Fibroblast of mammary gland (primary cell): Measurements from ENCODE around the gene SRP9.
A peak's percentile ranks its signal among the peaks of the same experiment; 100 is the strongest.
"Not testable (repeated sequence)": the region's sequence is repeated elsewhere in the genome, so short reads cannot be mapped to it uniquely, and the experiment has no call there.

Source experiments
- DNase-seq: peaks from one replicate; pipeline ENCODE4 v3.0.0-alpha.2; 2010; ENCODE audit warnings: low read depth
- H3K4me3 ChIP-seq: 2 replicates; pipeline ENCODE4 v1.5.1; 2011; ENCODE audit warnings: low read depth, mild to moderate bottlenecking, low read length, moderate library complexity; ENCODE audit not compliant: control insufficient read depth
- TF ChIP-seq, protein P1 (sequence below): conservative IDR thresholded peaks from 2 replicates; pipeline ENCODE4 v1.5.1; 2011; ENCODE audit warnings: low read depth, low read length, inconsistent platforms; ENCODE audit not compliant: control insufficient read depth, insufficient read depth

Gene SRP9

GRCh38 chr1:225774281-225775147 lies 3.1 kb upstream of the SRP9 start:
- no peak for DNase-seq
- TF ChIP-seq, protein P1, sequence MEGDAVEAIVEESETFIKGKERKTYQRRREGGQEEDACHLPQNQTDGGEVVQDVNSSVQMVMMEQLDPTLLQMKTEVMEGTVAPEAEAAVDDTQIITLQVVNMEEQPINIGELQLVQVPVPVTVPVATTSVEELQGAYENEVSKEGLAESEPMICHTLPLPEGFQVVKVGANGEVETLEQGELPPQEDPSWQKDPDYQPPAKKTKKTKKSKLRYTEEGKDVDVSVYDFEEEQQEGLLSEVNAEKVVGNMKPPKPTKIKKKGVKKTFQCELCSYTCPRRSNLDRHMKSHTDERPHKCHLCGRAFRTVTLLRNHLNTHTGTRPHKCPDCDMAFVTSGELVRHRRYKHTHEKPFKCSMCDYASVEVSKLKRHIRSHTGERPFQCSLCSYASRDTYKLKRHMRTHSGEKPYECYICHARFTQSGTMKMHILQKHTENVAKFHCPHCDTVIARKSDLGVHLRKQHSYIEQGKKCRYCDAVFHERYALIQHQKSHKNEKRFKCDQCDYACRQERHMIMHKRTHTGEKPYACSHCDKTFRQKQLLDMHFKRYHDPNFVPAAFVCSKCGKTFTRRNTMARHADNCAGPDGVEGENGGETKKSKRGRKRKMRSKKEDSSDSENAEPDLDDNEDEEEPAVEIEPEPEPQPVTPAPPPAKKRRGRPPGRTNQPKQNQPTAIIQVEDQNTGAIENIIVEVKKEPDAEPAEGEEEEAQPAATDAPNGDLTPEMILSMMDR = no peak
- no peak overlapping the region for H3K4me3 ChIP-seq

- no peak for DNase-seq
- TF ChIP-seq, protein P1 = no peak
- H3K4me3 ChIP-seq = no peak overlapping the region
Measured at GRCh38 chr1:225776294-225776693, 1.3 kb upstream of the SRP9 start.

GRCh38 chr1:225777058-225777582 lies 506 bp upstream of the SRP9 start:
- TF ChIP-seq, protein P1 = no peak
- peak overlapping the region; percentile 97 for H3K4me3 ChIP-seq
- no peak for DNase-seq

DNA sequence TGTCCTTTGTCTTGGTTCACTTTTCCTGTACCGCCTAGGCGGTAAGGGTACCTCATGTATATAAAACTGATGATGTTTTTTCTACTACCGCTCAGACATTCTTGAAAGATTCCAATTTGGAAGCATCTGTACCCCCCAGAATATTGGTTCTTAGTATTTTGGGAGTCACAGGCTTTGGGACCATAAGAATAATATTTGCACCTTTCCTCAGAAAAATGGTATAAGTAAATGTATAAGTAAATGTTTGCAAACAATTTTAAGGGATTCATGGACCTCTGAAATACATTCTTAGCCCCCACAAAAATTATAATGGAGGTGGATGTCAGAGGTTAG lies 677 bp downstream of the SRP9 start:
- TF ChIP-seq, protein P1 = no peak
- no peak for DNase-seq
- H3K4me3 ChIP-seq = peak overlapping the region; percentile 97

GRCh38 chr1:225779165-225779564 lies 1.5 kb downstream of the SRP9 start:
- DNase-seq = not testable (repeated sequence)
- H3K4me3 ChIP-seq = peak overlapping the region; percentile 97

- H3K4me3 ChIP-seq = no peak overlapping the region
- TF ChIP-seq, protein P1 = no peak
Measured at GRCh38 chr1:225780134-225780533, 2.5 kb downstream of the SRP9 start.

DNA sequence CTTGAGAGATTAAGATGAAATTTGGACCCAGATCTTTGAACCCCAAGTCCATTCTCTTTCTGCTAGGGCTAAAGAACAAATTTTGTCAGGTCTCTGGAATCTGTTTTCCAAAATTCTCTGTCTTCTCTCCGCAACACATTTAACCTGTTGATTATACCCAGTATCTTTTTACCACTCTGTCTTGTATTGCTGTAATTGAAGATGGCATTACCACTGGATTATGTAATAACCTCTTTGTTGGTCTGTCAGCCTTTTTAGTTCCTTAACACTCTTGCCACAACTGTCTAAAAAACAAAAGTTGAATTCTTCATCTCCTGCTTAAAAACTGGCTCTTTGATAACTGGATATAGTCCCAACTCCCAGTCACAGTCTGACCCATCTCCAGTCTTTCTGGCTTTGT lies 3.0 kb downstream of the SRP9 start:
- no peak for DNase-seq
- no peak overlapping the region for H3K4me3 ChIP-seq
- TF ChIP-seq, protein P1 = no peak

More at GRCh38 chr1:225780134-225780533, 2.5 kb downstream of the SRP9 start:
- no peak for DNase-seq

DNA sequence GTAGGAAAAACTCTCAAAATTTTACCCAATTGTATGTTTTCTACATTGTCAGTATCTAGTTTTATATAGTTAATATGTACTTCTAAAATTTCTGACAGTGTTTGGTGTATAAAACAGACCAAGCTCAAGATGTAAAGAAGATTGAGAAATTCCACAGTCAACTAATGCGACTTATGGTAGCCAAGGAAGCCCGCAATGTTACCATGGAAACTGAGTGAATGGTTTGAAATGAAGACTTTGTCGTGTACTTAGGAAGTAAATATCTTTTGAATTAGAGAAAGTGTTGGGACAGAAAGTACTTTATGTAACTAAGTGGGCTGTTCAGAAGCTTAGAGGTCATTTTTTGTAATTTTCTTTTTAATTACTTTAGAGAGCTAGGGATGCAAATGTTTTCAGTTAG lies 11.5 kb downstream of the SRP9 start:
- DNase-seq, H3K4me3 ChIP-seq: not testable (repeated sequence)
